Transverse colon (tissue), 4 donors: ENCODE measurements around the gene SRGAP1. TPM values are rescaled to one million over a fixed set of nuclear protein-coding genes. Genes with fewer than 3 reads are reported as not detected.
A peak's percentile ranks its signal among the peaks of the same experiment; 100 is the strongest.

ENCODE experiments used
- DNase-seq: peaks from one replicate; pipeline ENCODE4 v3.0.0-alpha.2; 2019
- H3K27ac ChIP-seq, 4 donors: fragments of 200-600 bp; sonication (generic); 2 replicates each; pipeline ENCODE4 v1.5.1; 2016 to 2018; ENCODE audit warnings: inconsistent platforms in 4 of 4
- H3K27me3 ChIP-seq: fragments of 200-600 bp; sonication (generic); 2 replicates; pipeline ENCODE4 v1.5.1; 2017; ENCODE audit warnings: inconsistent platforms
- H3K36me3 ChIP-seq, 4 donors: fragments of 200-600 bp; sonication (generic); 2 replicates each; pipeline ENCODE4 v1.5.1; 2017 to 2019; ENCODE audit warnings: inconsistent platforms in 4 of 4
- H3K4me1 ChIP-seq, 4 donors: fragments of 200-600 bp; sonication (generic); 2 replicates each; pipeline ENCODE4 v1.5.1; 2017 to 2020; ENCODE audit warnings: inconsistent platforms in 4 of 4
- H3K4me3 ChIP-seq, 4 donors: fragments of 200-600 bp; sonication (generic); 1 replicate in 1 of 4; 2 replicates in 3 of 4; pipeline versions ENCODE4 v1.5.1 to v1.6.1; 2017 to 2019; ENCODE audit warnings: inconsistent platforms in 4 of 4
- H3K9me3 ChIP-seq, 2 donors: fragments of 200-600 bp; sonication (generic); 2 replicates each; pipeline ENCODE4 v1.5.1; 2017 to 2019; ENCODE audit warnings: inconsistent platforms in 2 of 2
- CTCF ChIP-seq, 5 experiments: fragments of 200-600 bp in 3 of 5; fragments of 450-650 bp in 2 of 5; sonication (generic) in 3 of 5; IDR thresholded peaks; 1 replicate in 2 of 5; 2 replicates in 3 of 5; pipeline ENCODE4 v1.5.1; 2016 to 2017; ENCODE audit warnings: antibody characterized with exemption in 5 of 5, inconsistent platforms in 3 of 5, mild to moderate bottlenecking in 2 of 5, moderate library complexity in 1 of 5
- EP300 ChIP-seq: sonication (generic); formaldehyde crosslinking; IDR thresholded peaks from one replicate; pipeline ENCODE4 v1.6.1; 2017; ENCODE audit warnings: antibody characterized with exemption, low read depth
- POLR2A ChIP-seq: fragments of 450-650 bp; IDR thresholded peaks from one replicate; pipeline ENCODE4 v1.6.1; 2016; ENCODE audit warnings: antibody characterized with exemption, mild to moderate bottlenecking, moderate library complexity
- POLR2AphosphoS5 ChIP-seq, 3 donors: sonication (generic); formaldehyde crosslinking; IDR thresholded peaks; one replicate each; pipeline ENCODE4 v1.6.1; 2016; ENCODE audit warnings: antibody characterized with exemption in 3 of 3
- WGBS, 2 donors: methylation state at CpG; one replicate each; pipeline ENCODE4 v1.1.5; 2018; ENCODE audit warnings: low coverage in 1 of 2; 5-methylcytosine and 5-hydroxymethylcytosine counted together
- in situ Hi-C, 4 donors: fragments of 200-750 bp; cut with MboI; loops; one replicate each; pipeline versions ENCODE4 v1.15.0 to v1.15.1; 2017; ENCODE audit warnings: low sequenced_read_pairs in 3 of 4, low pct_ligation_motif_present in 1 of 4, low pct_unique_long_range_greater_than_20kb in 1 of 4
- intact Hi-C: fragments of 100-400 bp; cut with DNase I; formaldehyde crosslinking; loops from one replicate; pipeline ENCODE4 v1.15.1; 2023; ENCODE audit warnings: low total_unique reads
- total RNA-seq, 4 donors: library from RNA; depleted of rRNA; stranded (reverse); fragments of >200 nt; gene quantifications; one replicate each; pipeline ENCODE4 v1.1.0, GENCODE V29; 2016

The SRGAP1 gene
- total RNA-seq, 4 donors from 2014 or later: 16.0 to 720 (median 51.4) TPM

- DNase-seq: no peak
- in situ Hi-C loops: no loop called here
- H3K27ac ChIP-seq: no peak overlapping the region
- peaks cover 0 to 17% (median 11%) of the 10 kb centered on the region in 4 donors for H3K4me1 ChIP-seq
- H3K27me3 ChIP-seq: no peaks in the 10 kb centered on the region
- intact Hi-C loops: no loop called here
- TF ChIP-seq POLR2A (no peak), EP300 (no peak), POLR2AphosphoS5 (IDR thresholded peaks at IDR 0.05) (no peak), CTCF (IDR thresholded peaks at IDR 0.05) (no peak)
- no peaks in the 10 kb centered on the region for H3K36me3 ChIP-seq
- no peak overlapping the region for H3K4me3 ChIP-seq
- no peaks in the 10 kb centered on the region for H3K9me3 ChIP-seq
Observed at GRCh38 chr12:64034901-64035576, 190.5 kb downstream of the SRGAP1 start.

- Histone ChIP-seq H3K4me3 (no peak overlapping the region), H3K36me3 (no peaks in the 10 kb centered on the region), H3K4me1 (peaks cover 0 to 19% (median 11%) of the 10 kb centered on the region in 4 donors), H3K27me3 (no peaks in the 10 kb centered on the region), H3K9me3 (no peaks in the 10 kb centered on the region), H3K27ac (no peak overlapping the region)
- WGBS, 2 donors: 74 to 75% methylated on average over 1 of the region's 1 CpG
- TF ChIP-seq CTCF (IDR thresholded peaks at IDR 0.05): no peak
- no peak for TF ChIP-seq POLR2AphosphoS5 (IDR thresholded peaks at IDR 0.05)
- TF ChIP-seq POLR2A: no peak
- no peak for TF ChIP-seq EP300
- in situ Hi-C loops: no loop called here
- no peak for DNase-seq
- intact Hi-C loops: no loop called here
Observed at GRCh38 chr12:64036414-64036813, 191.9 kb downstream of the SRGAP1 start.

GRCh38 chr12:64039281-64039871 lies 194.9 kb downstream of the SRGAP1 start:
- Histone ChIP-seq H3K4me3 (no peak overlapping the region), H3K27me3 (no peaks in the 10 kb centered on the region), H3K4me1 (peaks cover 0 to 24% (median 11%) of the 10 kb centered on the region in 4 donors), H3K27ac (peak overlapping the region; percentile 36 to 75 (median 64)), H3K9me3 (no peaks in the 10 kb centered on the region), H3K36me3 (no peaks in the 10 kb centered on the region)
- in situ Hi-C loops: no loop called here
- peak; percentile 61 for DNase-seq
- TF ChIP-seq POLR2AphosphoS5 (IDR thresholded peaks at IDR 0.05): no peak
- no peak for TF ChIP-seq POLR2A
- TF ChIP-seq CTCF (IDR thresholded peaks at IDR 0.05): no peak
- WGBS, 2 donors: 15 to 30% methylated on average over 4 to 7 of the region's 7 CpGs
- intact Hi-C loops: no loop called here

GRCh38 chr12:64042911-64043310 lies 198.4 kb downstream of the SRGAP1 start:
- Histone ChIP-seq H3K4me3 (no peak overlapping the region), H3K4me1 (peaks cover 0 to 24% (median 11%) of the 10 kb centered on the region in 4 donors), H3K9me3 (no peaks in the 10 kb centered on the region), H3K27ac (no peak overlapping the region), H3K27me3 (no peaks in the 10 kb centered on the region), H3K36me3 (no peaks in the 10 kb centered on the region)
- TF ChIP-seq POLR2AphosphoS5 (IDR thresholded peaks at IDR 0.05) (no peak), EP300 (no peak), CTCF (IDR thresholded peaks at IDR 0.05) (no peak), POLR2A (no peak)
- intact Hi-C loops (no loop called here), in situ Hi-C loops (no loop called here)
- 83 to 90% methylated on average over 2 of the region's 2 CpGs for WGBS, 2 donors
- DNase-seq: no peak
